GM18517 (cell line): ENCODE measurements around the gene CACNA2D2.

Source experiments
- ATAC-seq: cut with Tn5 transposase; IDR thresholded peaks from one replicate; pipeline ENCODE4 v1.9.1; 2021; ENCODE audit warnings: mild to moderate bottlenecking, moderate library complexity; ENCODE audit not compliant: unreplicated experiment

CACNA2D2 gene

GRCh38 chr3:50331364-50331907 is 172.0 kb downstream of the CACNA2D2 start:
- ATAC-seq, result no peak

- no peak for ATAC-seq
Measured at GRCh38 chr3:50330330-50330729, 173.1 kb downstream of the CACNA2D2 start.

- ATAC-seq, result peak; percentile 86
Measured at GRCh38 chr3:50327943-50328691, 175.3 kb downstream of the CACNA2D2 start, which contains the start of gene TUSC2. TUSC2 (minus strand) TSS chr3:50328223; CDS start chr3:50328099, 124 bp downstream.

- no peak for ATAC-seq
Measured at GRCh38 chr3:50327129-50327528, 176.3 kb downstream of the CACNA2D2 start.

GRCh38 chr3:50326182-50326541 is 177.3 kb downstream of the CACNA2D2 start:
- no peak for ATAC-seq

- no peak for ATAC-seq
Measured at GRCh38 chr3:50325497-50326181, 177.8 kb downstream of the CACNA2D2 start.

- ATAC-seq, result no peak
Measured at GRCh38 chr3:50325113-50325480, 178.3 kb downstream of the CACNA2D2 start.

- ATAC-seq, result no peak
Measured at GRCh38 chr3:50324351-50325112, 178.9 kb downstream of the CACNA2D2 start.

- no peak for ATAC-seq
Measured at GRCh38 chr3:50323614-50324199, 179.7 kb downstream of the CACNA2D2 start.

- no peak for ATAC-seq
Measured at GRCh38 chr3:50323092-50323600, 180.3 kb downstream of the CACNA2D2 start.

- ATAC-seq, result no peak
Measured at GRCh38 chr3:50322386-50323091, 180.9 kb downstream of the CACNA2D2 start, which contains the start of gene HYAL2. HYAL2 (minus strand) TSS chr3:50322745; CDS start chr3:50320489, 2,256 bp downstream.

- ATAC-seq, result no peak
Measured at GRCh38 chr3:50322115-50322385, 181.4 kb downstream of the CACNA2D2 start.

GRCh38 chr3:50321336-50322114 is 181.9 kb downstream of the CACNA2D2 start:
- ATAC-seq, result peak; percentile 65

- ATAC-seq, result peak; percentile 48
Measured at GRCh38 chr3:50320853-50321335, 182.5 kb downstream of the CACNA2D2 start.

- ATAC-seq, result no peak
Measured at GRCh38 chr3:50319894-50320625, 183.4 kb downstream of the CACNA2D2 start.

GRCh38 chr3:50319181-50319893 is 184.1 kb downstream of the CACNA2D2 start:
- no peak for ATAC-seq

- ATAC-seq, result no peak
Measured at GRCh38 chr3:50318615-50319014, 184.8 kb downstream of the CACNA2D2 start.

- ATAC-seq, result no peak
Measured at GRCh38 chr3:50318163-50318562, 185.3 kb downstream of the CACNA2D2 start.
